ENCODE data around the gene RWDD3. TPM values are rescaled to one million over a fixed set of nuclear protein-coding genes. Genes with fewer than 3 reads are reported as not detected.

Gene RWDD3
- total and polyA plus RNA-seq, 5 donors from 2014 or later, result 15.7 to 49.7 (median 36.4) TPM

DNA sequence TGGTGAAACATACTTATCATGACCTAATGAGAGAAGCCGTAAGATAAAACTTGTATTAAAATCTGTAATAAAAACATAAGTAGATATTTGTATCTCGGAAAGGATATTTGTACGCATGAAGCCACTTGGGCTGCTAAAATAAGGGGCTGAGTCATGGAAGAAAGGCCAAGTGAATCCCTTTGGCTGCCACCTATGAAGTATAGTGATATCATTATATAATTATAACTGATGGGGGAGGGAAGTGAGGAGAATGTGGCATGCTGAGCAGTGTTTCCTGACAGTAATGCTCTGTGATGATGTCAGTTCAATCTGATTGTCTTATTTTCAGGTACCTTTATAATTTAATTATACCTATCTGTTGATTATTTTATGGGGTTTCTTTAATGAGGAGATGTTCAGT lies 13.6 kb downstream of the RWDD3 start:
- peaks cover 47% of the 10 kb centered on the region for H3K36me3 Mint-ChIP-seq
- H3K9me3 Mint-ChIP-seq, result peaks cover 0 to 3% (median 0%) of the 10 kb centered on the region in 7 donors
- DNase-seq (no peak), ATAC-seq (ENCODE audit: low read depth in 2 of 2) (no peak)
- Histone ChIP-seq H3K9me3 (ENCODE audit: control insufficient read depth in 2 of 2, low read length in 2 of 2) (no peaks in the 10 kb centered on the region), H3K27me3 (ENCODE audit: control insufficient read depth, insufficient read depth, low read length) (no peaks in the 10 kb centered on the region), H3K27ac (ENCODE audit: insufficient read depth, low read length, poor library complexity, severe bottlenecking) (no peak overlapping the region), H3K4me3 (ENCODE audit: low read depth, low read length) (no peak overlapping the region), H3K36me3 (ENCODE audit: control insufficient read depth, insufficient read depth, low read length) (peaks cover 20% of the 10 kb centered on the region), H3K4me1 (ENCODE audit: control insufficient read depth, insufficient read depth, low read length, poor library complexity, severe bottlenecking) (no peaks in the 10 kb centered on the region)
- H3K27ac Mint-ChIP-seq, result no peak overlapping the region
- no peak overlapping the region for H3K4me3 Mint-ChIP-seq
- peaks cover 21 to 29% (median 24%) of the 10 kb centered on the region in 4 donors for H3K4me1 Mint-ChIP-seq
- no peaks in the 10 kb centered on the region for H3K27me3 Mint-ChIP-seq

DNA sequence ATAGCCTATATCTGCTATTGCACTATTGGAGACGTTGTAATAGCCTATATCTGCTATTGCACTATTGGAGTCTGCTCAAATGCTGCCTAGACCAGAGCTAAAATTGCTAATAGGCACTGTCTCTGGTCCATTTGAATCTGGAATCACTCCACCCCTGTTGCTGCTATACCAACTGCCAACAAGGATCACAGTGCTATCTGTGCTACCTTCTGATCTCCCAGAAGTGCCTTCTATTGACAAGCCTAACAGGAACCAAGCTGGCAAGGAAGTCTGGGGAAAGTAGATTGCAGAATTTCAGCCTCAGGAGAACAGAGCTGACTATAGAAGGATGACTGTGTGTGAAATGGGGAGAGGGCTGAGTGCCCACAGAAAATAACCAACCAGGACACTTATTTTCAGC lies 15.9 kb downstream of the RWDD3 start:
- no peaks in the 10 kb centered on the region for H3K27me3 Mint-ChIP-seq
- peaks cover 48% of the 10 kb centered on the region for H3K36me3 Mint-ChIP-seq
- ATAC-seq (ENCODE audit: low read depth in 2 of 2) (no peak), DNase-seq (no peak)
- no peak overlapping the region for H3K27ac Mint-ChIP-seq
- peaks cover 13% of the 10 kb centered on the region for H3K36me3 ChIP-seq (ENCODE audit: control insufficient read depth, insufficient read depth, low read length)
- peaks cover 0 to 3% (median 0%) of the 10 kb centered on the region in 7 donors for H3K9me3 Mint-ChIP-seq
- no peaks in the 10 kb centered on the region for H3K27me3 ChIP-seq (ENCODE audit: control insufficient read depth, insufficient read depth, low read length)
- H3K9me3 ChIP-seq (ENCODE audit: control insufficient read depth in 2 of 2, low read length in 2 of 2), result no peaks in the 10 kb centered on the region
- no peak overlapping the region for H3K4me3 ChIP-seq (ENCODE audit: low read depth, low read length)
- H3K27ac ChIP-seq (ENCODE audit: insufficient read depth, low read length, poor library complexity, severe bottlenecking), result no peak overlapping the region
- no peak overlapping the region for H3K4me3 Mint-ChIP-seq
- H3K4me1 ChIP-seq (ENCODE audit: control insufficient read depth, insufficient read depth, low read length, poor library complexity, severe bottlenecking), result no peaks in the 10 kb centered on the region
- H3K4me1 Mint-ChIP-seq, result peaks cover 9 to 14% (median 10%) of the 10 kb centered on the region in 4 donors

DNA sequence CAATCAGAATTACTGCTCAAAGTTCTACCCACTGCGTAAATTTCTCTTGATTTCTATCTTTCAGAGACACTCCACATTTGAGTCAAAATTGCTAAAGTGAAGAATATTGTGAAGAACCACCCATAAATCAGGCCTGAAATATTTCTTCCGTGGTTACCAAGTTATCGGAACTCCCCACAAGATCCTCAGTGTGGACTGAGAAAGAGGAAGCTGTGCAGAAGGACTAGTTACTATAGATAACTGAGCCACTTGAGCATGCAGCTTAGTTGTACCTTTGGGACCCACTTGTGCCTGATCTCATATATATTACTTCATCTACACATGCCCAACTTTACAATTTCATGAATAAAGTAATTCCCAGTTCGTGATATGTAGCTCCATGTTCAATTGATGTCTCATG lies 18.4 kb downstream of the RWDD3 start:
- Histone ChIP-seq H3K9me3 (ENCODE audit: control insufficient read depth in 2 of 2, low read length in 2 of 2) (no peaks in the 10 kb centered on the region), H3K27ac (ENCODE audit: insufficient read depth, low read length, poor library complexity, severe bottlenecking) (no peak overlapping the region), H3K36me3 (ENCODE audit: control insufficient read depth, insufficient read depth, low read length) (peaks cover 13% of the 10 kb centered on the region), H3K27me3 (ENCODE audit: control insufficient read depth, insufficient read depth, low read length) (no peaks in the 10 kb centered on the region), H3K4me3 (ENCODE audit: low read depth, low read length) (no peak overlapping the region), H3K4me1 (ENCODE audit: control insufficient read depth, insufficient read depth, low read length, poor library complexity, severe bottlenecking) (no peaks in the 10 kb centered on the region)
- no peak for DNase-seq
- Mint-ChIP-seq H3K27ac (no peak overlapping the region), H3K36me3 (peaks cover 38% of the 10 kb centered on the region), H3K4me1 (peaks cover 0 to 5% (median 2%) of the 10 kb centered on the region in 4 donors), H3K4me3 (no peak overlapping the region), H3K9me3 (peaks cover 0 to 3% (median 0%) of the 10 kb centered on the region in 7 donors), H3K27me3 (no peaks in the 10 kb centered on the region)
- ATAC-seq (ENCODE audit: low read depth in 2 of 2), result no peak

DNA sequence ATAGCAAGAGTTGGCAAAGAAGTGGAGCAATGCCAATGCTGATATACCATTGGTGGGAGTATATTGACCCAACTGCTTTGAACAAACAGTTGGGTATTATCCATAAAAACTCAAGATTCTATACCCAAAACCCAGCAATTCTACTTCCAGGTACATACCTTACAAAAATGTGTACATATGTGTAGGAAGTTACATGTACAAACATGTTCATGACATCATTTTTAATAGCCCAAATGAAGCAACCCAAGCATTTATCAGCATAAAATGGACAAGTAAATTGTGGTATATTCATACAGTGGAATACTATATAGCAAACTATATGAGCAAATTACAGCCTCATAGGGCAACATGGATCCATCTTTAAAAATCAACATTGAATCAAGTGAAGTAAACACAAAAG lies 20.9 kb downstream of the RWDD3 start:
- Mint-ChIP-seq H3K27me3 (no peaks in the 10 kb centered on the region), H3K4me1 (no peaks in the 10 kb centered on the region), H3K9me3 (peaks cover 0 to 4% (median 0%) of the 10 kb centered on the region in 7 donors), H3K4me3 (no peak overlapping the region), H3K36me3 (peaks cover 25% of the 10 kb centered on the region), H3K27ac (no peak overlapping the region)
- Histone ChIP-seq H3K4me3 (ENCODE audit: low read depth, low read length) (no peak overlapping the region), H3K9me3 (ENCODE audit: control insufficient read depth in 2 of 2, low read length in 2 of 2) (no peaks in the 10 kb centered on the region), H3K36me3 (ENCODE audit: control insufficient read depth, insufficient read depth, low read length) (peaks cover 10% of the 10 kb centered on the region), H3K4me1 (ENCODE audit: control insufficient read depth, insufficient read depth, low read length, poor library complexity, severe bottlenecking) (no peaks in the 10 kb centered on the region), H3K27ac (ENCODE audit: insufficient read depth, low read length, poor library complexity, severe bottlenecking) (no peak overlapping the region), H3K27me3 (ENCODE audit: control insufficient read depth, insufficient read depth, low read length) (no peaks in the 10 kb centered on the region)
- no peak for ATAC-seq (ENCODE audit: low read depth in 2 of 2)
- DNase-seq, result no peak

DNA sequence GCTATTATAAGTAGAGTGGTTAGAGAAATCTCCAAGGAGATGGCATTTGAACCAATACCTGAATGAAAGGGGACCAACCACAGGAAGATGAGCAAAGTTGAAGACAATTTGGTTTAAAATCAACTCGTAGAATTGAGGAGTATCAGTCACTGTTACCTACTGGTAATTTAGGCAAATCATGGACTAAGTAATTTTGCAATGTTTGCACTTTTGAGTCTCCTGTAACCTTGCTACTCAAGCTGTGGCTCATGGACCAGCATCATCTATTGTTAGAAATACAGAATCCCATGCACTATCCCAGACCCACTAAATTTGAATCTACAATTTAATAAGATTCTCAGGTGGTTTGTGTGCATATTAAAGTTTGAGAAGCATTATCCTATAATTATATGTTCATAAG lies 21.8 kb downstream of the RWDD3 start:
- Histone ChIP-seq H3K27ac (ENCODE audit: insufficient read depth, low read length, poor library complexity, severe bottlenecking) (no peak overlapping the region), H3K4me3 (ENCODE audit: low read depth, low read length) (no peak overlapping the region), H3K36me3 (ENCODE audit: control insufficient read depth, insufficient read depth, low read length) (peaks cover 10% of the 10 kb centered on the region), H3K27me3 (ENCODE audit: control insufficient read depth, insufficient read depth, low read length) (no peaks in the 10 kb centered on the region), H3K4me1 (ENCODE audit: control insufficient read depth, insufficient read depth, low read length, poor library complexity, severe bottlenecking) (no peaks in the 10 kb centered on the region), H3K9me3 (ENCODE audit: control insufficient read depth in 2 of 2, low read length in 2 of 2) (no peaks in the 10 kb centered on the region)
- DNase-seq (no peak), ATAC-seq (ENCODE audit: low read depth in 2 of 2) (no peak)
- peaks cover 0 to 4% (median 0%) of the 10 kb centered on the region in 7 donors for H3K9me3 Mint-ChIP-seq
- no peak overlapping the region for H3K4me3 Mint-ChIP-seq
- H3K36me3 Mint-ChIP-seq, result peaks cover 25% of the 10 kb centered on the region
- H3K27me3 Mint-ChIP-seq, result no peaks in the 10 kb centered on the region
- H3K27ac Mint-ChIP-seq, result no peak overlapping the region
- no peaks in the 10 kb centered on the region for H3K4me1 Mint-ChIP-seq

DNA sequence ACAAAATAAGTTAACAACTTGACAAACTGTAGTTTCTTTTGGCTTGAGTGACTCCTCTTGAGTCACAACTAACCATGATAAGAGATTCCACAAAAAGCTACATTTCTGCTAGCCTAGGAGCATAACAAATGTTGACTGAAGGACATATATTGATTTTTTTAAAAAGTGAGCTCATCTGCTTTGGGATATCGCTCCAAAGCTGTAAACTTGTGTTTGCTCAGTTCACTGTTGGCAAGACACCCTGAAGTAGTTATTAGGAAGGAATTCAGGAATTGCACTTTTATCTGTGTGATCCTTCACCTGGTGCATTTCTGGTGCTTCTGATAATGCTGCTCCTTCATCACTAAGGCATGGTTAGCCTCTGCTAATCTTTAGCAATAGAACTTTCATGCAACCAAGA lies 23.7 kb downstream of the RWDD3 start:
- no peak for DNase-seq
- Mint-ChIP-seq H3K4me3 (no peak overlapping the region), H3K27me3 (peaks cover 4% of the 10 kb centered on the region), H3K27ac (no peak overlapping the region), H3K4me1 (no peaks in the 10 kb centered on the region), H3K9me3 (peaks cover 0 to 4% (median 0%) of the 10 kb centered on the region in 7 donors), H3K36me3 (peaks cover 12% of the 10 kb centered on the region)
- Histone ChIP-seq H3K27me3 (ENCODE audit: control insufficient read depth, insufficient read depth, low read length) (no peaks in the 10 kb centered on the region), H3K36me3 (ENCODE audit: control insufficient read depth, insufficient read depth, low read length) (peaks cover 6% of the 10 kb centered on the region), H3K4me3 (ENCODE audit: low read depth, low read length) (no peak overlapping the region), H3K9me3 (ENCODE audit: control insufficient read depth in 2 of 2, low read length in 2 of 2) (no peaks in the 10 kb centered on the region), H3K4me1 (ENCODE audit: control insufficient read depth, insufficient read depth, low read length, poor library complexity, severe bottlenecking) (no peaks in the 10 kb centered on the region), H3K27ac (ENCODE audit: insufficient read depth, low read length, poor library complexity, severe bottlenecking) (no peak overlapping the region)
- no peak for ATAC-seq (ENCODE audit: low read depth in 2 of 2)

DNA sequence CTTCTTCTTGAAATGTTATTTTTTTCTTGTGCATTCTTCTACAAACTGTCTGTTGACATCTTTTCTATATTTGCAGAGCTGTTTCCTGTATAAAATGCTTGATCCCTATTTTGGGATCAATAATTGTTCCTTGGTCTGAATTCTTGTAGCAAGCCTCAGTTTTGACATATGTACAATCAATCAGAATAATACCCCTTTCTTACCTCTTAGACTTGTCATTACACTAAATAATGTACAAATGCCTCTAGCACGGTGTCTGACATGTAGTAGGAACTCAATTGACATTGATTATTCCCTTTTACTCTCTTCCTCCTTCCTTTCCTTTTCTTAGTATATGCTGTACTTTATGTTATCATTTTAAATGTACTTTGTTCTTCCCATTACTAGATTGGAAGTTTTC lies 25.2 kb downstream of the RWDD3 start:
- Mint-ChIP-seq H3K4me1 (no peaks in the 10 kb centered on the region), H3K27me3 (peaks cover 4% of the 10 kb centered on the region), H3K36me3 (no peaks in the 10 kb centered on the region), H3K9me3 (peaks cover 0 to 6% (median 0%) of the 10 kb centered on the region in 7 donors), H3K27ac (no peak overlapping the region), H3K4me3 (no peak overlapping the region)
- DNase-seq, result no peak
- Histone ChIP-seq H3K36me3 (ENCODE audit: control insufficient read depth, insufficient read depth, low read length) (no peaks in the 10 kb centered on the region), H3K27ac (ENCODE audit: insufficient read depth, low read length, poor library complexity, severe bottlenecking) (no peak overlapping the region), H3K9me3 (ENCODE audit: control insufficient read depth in 2 of 2, low read length in 2 of 2) (no peaks in the 10 kb centered on the region), H3K4me1 (ENCODE audit: control insufficient read depth, insufficient read depth, low read length, poor library complexity, severe bottlenecking) (no peaks in the 10 kb centered on the region), H3K27me3 (ENCODE audit: control insufficient read depth, insufficient read depth, low read length) (no peaks in the 10 kb centered on the region), H3K4me3 (ENCODE audit: low read depth, low read length) (no peak overlapping the region)
- ATAC-seq (ENCODE audit: low read depth in 2 of 2), result no peak

DNA sequence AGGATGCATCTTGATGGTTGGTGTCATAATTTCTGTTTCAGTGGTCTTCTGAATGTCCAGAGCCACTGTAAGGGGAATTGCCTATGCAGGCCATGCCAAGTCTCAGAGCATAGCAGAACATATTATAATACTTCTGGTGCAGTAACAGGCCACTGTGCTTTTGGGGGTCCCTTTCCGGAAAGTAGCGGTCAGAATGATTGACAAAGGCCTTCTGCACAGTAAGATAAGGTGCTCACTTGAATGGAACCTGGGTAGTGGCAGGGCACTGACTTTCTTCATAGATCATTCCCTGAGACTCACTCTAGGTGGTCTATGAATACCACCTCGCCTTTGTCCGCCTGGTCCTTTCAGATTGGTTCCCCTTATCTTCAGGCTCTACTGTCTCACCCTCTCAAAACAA lies 28.9 kb downstream of the RWDD3 start:
- peaks cover 0 to 9% (median 2%) of the 10 kb centered on the region in 7 donors for H3K9me3 Mint-ChIP-seq
- no peak for ATAC-seq (ENCODE audit: low read depth in 2 of 2)
- peaks cover 18% of the 10 kb centered on the region for H3K27me3 Mint-ChIP-seq
- Histone ChIP-seq H3K9me3 (ENCODE audit: control insufficient read depth in 2 of 2, low read length in 2 of 2) (no peaks in the 10 kb centered on the region), H3K4me3 (ENCODE audit: low read depth, low read length) (no peak overlapping the region), H3K36me3 (ENCODE audit: control insufficient read depth, insufficient read depth, low read length) (no peaks in the 10 kb centered on the region), H3K4me1 (ENCODE audit: control insufficient read depth, insufficient read depth, low read length, poor library complexity, severe bottlenecking) (no peaks in the 10 kb centered on the region), H3K27ac (ENCODE audit: insufficient read depth, low read length, poor library complexity, severe bottlenecking) (no peak overlapping the region), H3K27me3 (ENCODE audit: control insufficient read depth, insufficient read depth, low read length) (no peaks in the 10 kb centered on the region)
- no peak overlapping the region for H3K4me3 Mint-ChIP-seq
- H3K4me1 Mint-ChIP-seq, result peaks cover 0 to 3% (median 0%) of the 10 kb centered on the region in 4 donors
- no peak for DNase-seq
- no peaks in the 10 kb centered on the region for H3K36me3 Mint-ChIP-seq
- no peak overlapping the region for H3K27ac Mint-ChIP-seq

All from CD4-positive, CD25-positive, alpha-beta regulatory T cell (primary cell).